Measurements from ENCODE around the gene TBC1D10B.

TBC1D10B gene, protein sequence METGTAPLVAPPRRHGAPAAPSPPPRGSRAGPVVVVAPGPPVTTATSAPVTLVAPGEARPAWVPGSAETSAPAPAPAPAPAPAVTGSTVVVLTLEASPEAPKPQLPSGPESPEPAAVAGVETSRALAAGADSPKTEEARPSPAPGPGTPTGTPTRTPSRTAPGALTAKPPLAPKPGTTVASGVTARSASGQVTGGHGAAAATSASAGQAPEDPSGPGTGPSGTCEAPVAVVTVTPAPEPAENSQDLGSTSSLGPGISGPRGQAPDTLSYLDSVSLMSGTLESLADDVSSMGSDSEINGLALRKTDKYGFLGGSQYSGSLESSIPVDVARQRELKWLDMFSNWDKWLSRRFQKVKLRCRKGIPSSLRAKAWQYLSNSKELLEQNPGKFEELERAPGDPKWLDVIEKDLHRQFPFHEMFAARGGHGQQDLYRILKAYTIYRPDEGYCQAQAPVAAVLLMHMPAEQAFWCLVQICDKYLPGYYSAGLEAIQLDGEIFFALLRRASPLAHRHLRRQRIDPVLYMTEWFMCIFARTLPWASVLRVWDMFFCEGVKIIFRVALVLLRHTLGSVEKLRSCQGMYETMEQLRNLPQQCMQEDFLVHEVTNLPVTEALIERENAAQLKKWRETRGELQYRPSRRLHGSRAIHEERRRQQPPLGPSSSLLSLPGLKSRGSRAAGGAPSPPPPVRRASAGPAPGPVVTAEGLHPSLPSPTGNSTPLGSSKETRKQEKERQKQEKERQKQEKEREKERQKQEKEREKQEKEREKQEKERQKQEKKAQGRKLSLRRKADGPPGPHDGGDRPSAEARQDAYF
- 50.7 reads per million, percentile 68 among the genes with 10 or more reads in this experiment for total RNA-seq

DNA sequence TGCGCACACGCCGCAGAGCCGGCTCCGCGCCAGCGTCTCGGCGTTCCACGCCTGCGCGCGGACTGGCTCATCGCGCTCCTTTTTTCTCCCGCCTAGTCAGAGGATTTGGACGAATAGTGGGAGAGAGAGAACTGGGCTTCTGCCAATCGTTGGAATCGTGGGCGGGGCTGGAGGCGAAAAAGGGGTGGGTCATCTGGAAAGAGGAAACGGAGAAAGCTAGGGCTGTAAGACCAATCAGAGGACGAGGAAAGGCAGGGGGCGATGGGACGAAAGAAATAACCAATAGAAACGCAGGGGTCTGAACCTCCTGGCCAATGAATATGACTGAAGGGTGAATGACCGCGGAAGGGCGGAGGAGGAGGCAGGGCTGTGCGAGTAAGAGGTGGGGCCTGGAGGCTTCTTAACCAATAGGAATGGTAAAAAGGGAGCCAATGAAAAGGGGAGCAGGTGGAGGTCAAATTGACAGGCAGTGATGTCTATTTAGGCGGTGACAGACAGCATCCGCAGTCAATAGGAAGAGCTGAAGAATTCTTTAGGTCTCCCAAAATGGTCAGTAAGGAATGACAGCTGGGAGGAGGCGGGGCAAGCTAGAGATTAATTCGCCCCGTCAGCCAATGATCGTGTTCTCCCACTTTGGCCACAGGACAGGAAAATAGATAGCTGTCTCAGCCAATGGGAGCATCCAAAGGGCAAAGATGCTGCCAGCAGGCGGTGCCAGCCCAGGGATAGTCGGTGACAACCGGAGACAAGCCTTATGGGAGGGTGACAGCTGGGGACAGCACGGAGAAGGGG lies at the start of gene TBC1D10B:
TBC1D10B (minus strand) TSS at position 39 of the 792 bp plus-strand sequence. CDS start 311 bp downstream, outside the sequence.
- DNase-seq, result peak; percentile 98

DNA sequence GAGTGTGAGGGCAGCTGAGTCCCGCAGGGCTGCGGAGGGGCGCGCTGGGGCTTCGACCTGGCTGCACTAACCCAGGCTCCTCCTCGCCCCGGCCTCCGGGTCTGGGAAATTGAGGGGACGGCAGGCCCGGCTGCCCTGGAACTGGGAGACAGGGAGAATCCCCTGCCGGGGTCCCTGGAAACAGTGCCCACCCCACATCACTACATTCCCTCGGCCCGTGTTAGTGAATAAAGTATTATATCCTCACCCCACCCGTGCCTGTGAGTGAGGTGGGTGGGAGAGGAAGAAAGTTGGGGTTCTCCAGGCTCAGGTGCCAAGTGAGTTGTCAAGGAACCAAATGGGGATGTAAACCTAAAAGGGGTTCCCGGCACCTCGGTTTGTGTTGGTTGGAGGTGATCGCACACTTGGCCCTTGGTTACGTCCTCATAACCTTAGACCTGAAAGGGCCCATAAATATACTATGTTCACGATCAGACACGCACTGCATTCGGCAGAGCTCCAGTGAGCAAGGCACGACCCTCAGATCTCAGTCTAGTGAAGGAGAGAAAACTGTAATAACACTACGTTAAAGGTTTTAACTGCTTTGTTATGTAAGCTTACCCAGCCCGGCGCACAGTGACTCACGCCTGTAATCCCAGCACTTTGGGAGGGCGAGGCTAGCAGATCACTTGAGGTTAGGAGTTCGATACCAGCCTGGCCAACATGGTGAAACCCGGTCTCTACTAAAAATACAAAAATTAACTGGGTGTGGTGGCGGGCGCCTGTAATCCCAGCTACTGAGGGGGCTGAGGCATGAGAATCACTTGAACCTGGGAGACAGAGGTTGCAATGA lies 48.3 kb upstream of the TBC1D10B start:
- DNase-seq, result no peak

DNA sequence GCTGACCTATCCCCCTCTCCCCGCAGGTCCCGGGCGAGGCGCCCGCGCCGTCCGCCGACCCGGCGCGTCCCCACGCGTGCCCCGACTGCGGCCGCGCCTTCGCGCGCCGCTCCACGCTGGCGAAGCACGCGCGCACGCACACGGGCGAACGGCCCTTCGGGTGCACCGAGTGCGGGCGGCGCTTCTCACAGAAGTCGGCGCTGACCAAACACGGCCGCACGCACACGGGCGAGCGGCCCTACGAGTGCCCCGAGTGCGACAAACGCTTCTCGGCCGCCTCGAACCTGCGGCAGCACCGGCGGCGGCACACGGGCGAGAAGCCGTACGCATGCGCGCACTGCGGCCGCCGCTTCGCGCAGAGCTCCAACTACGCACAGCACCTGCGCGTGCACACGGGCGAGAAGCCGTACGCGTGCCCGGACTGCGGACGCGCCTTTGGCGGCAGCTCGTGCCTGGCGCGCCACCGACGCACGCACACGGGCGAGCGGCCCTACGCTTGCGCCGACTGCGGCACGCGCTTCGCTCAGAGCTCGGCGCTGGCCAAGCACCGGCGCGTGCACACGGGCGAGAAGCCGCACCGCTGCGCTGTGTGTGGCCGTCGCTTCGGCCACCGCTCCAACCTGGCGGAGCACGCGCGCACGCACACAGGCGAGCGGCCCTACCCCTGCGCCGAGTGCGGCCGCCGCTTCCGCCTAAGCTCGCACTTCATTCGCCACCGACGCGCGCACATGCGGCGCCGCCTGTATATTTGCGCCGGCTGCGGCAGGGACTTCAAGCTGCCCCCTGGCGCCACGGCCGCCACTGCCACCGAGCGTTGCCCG lies 47.4 kb upstream of the TBC1D10B start:
- DNase-seq, result peak; percentile 81

DNA sequence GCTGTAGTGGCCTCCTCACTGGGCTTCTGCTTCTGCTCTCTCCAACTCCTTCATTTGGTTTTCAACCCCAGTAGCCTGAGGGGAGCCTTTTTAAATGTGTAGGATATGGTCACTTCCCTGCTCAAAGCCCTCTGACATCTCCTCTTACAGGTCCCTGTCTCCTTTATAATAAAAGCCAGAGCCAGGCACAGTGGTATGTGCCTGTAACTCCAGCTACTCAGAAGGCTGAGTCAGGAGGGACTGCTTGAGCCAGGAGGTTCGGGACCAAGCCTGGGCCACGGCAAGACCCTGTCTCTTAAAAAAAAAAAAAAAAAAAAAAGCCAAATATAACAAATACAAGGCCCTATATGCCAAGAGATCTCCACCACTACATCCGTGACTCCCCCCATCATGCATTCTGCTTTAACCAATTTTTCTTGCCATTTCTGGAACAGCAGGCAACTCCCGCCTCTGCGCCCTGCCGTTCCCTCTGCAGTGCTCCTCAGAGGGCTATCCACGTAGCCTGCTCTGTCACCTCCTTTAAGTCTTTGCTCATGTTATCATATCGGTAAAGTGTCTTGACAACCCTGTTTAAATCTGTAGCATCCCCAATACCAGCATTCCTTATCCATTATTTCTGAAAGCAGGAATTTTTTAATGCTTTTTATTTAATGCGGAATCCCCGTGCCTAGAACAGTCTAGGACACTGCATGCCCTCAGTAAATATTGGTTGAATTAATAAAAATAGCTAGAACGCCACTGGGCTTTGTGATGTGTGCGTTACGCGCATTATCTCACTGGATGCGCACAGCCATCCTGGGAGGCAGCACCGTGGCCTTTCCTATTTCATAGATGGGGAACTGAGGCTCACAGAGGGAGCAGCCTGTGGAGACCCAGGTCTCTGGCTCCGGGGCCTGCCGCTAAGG lies 46.6 kb upstream of the TBC1D10B start:
- no peak for DNase-seq

DNA sequence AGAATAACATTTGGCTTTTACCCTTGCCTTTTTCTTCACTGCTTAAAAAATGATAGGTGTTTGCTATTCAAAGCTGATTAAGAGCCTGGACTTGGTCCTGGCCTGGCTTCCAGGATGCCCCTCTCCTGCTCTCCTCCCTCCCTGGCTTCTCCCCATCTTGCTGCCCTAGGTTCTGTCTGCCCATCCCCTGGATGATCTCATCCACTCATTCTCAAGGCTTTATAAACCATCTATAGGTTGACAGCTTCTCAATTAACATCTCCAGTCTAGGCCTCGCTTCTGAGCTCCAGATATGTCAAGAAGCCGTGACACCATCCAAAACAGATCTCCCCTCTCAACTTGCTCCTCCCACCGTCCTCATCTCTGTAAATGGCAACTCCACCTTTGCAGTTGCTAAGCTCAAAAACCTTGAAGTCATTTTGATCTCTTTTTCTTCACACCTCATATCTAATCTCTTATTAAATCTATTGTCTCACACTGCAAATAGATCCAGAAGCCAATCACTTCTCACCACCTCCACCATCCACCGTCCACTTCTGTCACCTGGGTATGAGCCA lies 45.8 kb upstream of the TBC1D10B start:
- no peak for DNase-seq

DNA sequence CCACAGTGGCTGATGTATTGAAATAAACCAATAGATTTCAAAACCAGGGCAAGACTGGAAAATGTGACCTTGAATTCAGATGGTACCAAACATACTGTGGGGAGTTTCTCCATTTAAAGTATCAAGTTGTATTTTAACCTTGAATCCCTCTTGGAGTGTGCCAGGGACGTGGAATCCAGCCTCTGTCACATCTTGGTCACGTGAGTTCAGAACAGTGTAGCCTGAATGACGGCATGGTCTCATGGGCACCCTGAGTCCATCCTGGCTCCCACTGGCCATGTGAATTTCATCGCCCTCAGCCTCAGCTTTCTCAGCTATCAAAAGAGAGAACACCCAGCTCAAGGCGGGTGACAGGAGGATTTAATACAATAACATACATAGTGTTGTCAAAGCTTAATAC lies 43.9 kb upstream of the TBC1D10B start:
- DNase-seq, result no peak

DNA sequence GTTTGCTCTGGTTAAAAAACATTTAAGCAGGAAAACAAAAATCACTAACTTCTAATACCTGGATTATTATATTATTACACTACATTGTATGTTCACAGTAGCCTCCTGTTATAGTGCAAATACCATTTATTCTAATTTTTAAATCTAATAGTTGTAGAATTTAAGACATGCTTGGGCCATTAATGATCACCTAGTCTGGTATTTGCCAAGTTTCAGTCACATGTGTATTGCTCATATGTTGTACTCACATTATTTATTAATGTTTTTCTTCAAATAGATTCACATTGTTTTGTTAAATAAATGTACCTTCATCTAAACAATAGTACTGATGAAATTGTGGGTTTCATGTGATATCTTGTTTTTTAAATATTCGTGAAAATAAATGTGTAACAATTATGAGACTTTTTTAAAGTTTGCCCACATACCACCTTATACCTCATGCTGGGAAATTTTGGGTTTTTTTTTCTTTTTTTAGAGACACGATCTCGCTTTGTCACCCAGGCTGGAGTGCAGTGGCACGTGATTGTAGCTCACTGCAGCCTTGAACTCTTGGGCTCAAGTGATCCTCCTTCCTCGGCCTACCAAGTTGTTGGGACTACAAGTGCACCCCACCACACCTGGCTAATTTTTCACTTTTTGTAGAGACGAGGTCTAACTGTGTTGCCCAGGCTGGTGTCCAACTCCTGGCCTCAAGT lies 43.0 kb upstream of the TBC1D10B start:
- DNase-seq, result no peak

DNA sequence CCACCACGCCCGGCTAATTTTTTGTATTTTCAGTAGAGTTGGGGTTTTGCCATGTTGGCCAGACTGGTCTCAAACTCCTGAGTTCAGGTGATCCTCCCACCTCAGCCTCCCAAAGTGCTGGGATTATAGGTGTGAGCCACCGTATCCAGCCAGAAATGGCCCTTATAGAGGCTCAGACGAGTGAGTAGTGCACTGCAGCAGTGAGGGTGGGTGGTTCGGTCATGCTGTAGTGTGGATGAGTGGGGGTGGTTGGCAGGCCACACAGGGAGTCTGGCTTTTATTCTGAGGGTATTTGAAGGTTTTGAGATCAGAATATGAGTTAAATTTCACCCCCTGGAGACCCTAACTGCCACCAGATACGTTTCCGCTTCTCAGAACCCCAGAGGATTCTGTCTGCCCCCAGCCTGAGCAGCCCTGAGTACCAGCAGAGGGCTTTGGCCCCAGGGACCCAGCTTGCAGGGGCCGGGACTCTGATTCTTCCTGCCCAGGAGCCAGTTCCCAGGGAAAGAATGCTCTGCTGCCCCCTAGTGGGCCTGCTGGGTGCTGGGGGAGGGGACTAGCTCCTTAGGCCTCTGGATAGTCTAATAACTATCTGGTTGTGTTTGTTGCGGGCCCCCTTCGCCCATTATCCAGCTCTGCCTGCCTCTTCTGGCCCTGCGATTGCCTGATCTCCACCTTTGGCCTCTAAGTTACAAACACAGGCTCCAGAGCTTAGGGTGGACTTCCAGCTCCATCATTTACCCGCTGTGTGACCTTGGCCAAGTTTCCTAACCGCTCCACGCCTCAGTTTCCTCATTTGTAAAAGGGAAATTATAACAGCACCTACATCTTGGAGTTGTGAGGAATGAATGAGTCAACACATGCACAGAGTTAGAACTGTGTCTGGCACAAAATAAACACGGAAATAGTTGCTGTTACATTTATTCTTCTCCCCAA lies 39.1 kb upstream of the TBC1D10B start:
- peak; percentile 93 for DNase-seq

DNA sequence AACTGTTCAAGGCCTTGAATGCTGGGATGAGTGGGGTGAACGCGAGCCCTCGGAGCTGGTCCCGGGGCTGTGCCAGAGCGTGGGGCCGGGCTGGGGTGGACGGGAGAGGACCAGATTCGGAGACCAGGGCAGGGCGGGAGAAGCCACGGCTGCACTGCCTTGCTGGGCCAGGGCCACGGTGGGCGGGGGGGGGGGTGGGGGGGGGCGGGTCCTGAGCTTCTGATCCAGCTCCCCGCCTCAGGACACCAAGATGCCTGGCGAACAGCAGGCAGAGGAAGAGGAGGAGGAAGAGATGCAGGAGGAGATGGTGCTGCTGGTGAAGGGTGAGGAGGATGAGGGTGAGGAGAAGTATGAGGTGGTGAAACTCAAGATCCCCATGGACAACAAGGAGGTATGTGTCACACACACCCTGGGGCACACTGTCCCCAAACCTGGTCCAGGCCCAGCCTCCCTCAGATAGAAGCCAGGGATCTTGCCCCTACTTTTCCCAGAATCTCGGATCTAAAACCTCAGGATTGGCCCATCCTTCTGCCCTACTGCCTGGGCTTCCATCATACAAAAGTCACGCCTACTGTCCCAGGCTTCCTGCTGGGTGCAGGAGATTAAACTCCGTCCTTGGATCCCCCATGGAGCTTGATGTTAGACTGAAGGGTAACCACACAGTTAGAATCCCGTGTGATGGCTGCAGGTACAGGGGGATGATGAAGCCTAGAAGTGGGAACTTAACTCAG lies 37.7 kb upstream of the TBC1D10B start:
- no peak for DNase-seq

DNA sequence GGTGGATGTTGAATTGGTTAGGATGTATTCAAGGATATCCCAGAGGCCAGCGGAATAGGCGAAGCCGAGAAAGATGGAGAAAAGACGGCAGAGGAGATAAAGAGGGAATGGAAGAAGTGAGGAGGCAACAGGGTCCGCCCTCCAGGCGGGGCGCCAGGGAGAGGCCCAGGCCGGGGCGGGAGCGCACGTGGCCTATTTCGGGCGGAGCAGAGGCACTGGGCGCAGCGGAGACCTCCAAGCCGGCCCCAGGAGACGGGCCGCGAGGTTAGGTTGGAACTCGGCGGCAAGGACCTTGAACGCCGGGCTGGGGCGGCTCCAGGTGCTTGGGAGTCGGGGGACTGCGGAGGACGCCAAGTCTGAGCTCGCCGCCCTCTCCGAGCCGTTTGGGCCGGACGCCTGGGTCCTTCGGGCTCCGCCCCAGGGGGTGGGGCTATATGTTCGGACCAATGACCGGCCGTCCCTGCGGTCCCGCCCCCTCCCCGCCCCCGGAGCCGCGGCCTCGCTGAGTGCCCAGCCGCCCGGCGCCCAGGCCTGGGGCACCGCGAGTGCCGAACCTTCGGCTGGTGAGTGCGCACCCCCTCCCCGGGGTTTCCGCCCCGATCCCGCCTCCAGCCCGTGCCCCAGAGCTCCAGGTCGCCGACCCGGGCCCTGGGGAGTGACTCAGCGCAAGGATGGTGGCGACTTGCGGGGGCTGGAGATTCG lies 37.0 kb upstream of the TBC1D10B start, which contains the start of gene ZNF771:
ZNF771 (plus strand) TSS at position 505 of the 702 bp plus-strand sequence. CDS start 448 bp downstream, outside the sequence.
- DNase-seq, result peak; percentile 81

DNA sequence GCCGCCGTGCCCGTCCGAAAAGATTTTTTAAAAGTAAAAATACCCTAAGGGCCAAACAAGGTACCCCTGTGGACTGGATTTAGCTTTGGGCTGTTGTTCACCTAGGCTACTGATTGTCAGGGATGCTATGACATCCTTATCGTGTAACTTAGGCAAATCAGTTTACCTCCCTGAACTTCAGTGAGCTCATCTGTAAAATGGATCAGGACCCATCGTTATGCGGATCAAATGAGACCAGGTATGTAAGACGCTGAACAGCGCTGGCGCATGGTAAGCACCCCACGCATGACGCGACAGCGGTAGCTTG lies 36.5 kb upstream of the TBC1D10B start:
- no peak for DNase-seq

DNA sequence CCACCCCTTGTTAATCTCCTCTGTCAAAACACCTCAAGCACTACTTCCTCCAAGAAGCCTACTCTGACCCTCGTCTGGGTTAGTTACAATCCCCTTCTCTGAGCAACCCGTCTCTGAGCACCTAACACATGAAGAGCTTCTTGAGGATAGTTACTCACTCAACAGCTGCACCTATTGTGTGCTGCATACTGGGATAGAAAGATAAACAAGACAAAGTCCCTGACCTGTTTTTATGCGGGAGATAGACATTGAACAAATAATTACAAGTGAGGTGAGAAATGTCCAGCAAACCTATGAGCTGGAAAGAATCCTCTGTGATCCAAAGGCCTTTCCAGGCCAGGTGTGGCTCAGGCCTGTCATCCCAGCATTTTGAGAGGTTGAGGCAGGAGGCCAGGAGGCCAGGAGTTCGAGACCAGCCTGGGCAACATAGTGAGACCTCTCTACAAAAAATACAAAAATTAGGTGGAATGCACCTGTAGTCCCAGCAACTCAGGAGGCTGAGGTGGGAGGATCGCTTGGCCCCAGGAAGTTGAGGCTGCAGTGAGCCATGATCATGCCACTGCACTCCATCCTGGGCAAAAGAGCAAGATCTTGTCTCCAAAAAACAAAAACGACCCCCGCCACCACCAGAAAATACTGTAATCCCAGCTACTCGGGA lies 31.6 kb upstream of the TBC1D10B start:
- DNase-seq, result no peak

DNA sequence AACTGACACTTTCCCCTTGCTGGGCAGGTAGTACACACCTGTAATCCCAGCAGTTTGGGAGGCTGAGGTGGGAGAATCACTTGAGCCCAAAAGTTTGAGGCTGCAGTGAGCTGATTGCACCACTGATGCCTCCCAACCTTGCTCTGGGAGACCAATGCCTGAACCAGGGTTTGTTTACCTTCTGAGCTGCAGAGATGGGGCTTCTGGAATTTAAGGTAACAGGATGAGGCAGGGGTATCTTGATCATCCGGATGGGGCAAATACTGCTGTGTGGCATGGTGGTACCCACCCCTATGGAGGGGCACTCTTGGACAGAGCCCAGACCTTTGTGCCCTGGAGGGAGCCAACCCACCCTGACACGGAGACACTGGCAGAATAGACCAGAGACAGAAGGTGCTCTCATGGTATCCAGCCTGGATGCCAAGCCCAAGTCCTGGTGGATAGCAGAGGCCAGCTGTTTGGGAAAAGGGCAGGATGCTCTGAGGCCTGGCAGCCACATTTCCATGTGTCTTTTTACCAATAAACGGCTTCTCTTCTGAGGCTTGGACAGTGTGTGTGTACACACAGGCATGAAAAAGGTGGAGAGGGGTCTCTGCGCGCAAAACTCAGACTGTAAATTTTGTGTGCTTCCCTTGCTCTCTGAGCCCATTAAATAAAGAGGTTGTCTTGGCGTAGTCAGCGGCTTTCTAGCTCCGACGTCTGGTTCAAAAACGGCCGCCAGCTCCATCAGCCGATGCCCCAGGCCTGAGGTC lies 29.3 kb upstream of the TBC1D10B start:
- DNase-seq, result no peak

DNA sequence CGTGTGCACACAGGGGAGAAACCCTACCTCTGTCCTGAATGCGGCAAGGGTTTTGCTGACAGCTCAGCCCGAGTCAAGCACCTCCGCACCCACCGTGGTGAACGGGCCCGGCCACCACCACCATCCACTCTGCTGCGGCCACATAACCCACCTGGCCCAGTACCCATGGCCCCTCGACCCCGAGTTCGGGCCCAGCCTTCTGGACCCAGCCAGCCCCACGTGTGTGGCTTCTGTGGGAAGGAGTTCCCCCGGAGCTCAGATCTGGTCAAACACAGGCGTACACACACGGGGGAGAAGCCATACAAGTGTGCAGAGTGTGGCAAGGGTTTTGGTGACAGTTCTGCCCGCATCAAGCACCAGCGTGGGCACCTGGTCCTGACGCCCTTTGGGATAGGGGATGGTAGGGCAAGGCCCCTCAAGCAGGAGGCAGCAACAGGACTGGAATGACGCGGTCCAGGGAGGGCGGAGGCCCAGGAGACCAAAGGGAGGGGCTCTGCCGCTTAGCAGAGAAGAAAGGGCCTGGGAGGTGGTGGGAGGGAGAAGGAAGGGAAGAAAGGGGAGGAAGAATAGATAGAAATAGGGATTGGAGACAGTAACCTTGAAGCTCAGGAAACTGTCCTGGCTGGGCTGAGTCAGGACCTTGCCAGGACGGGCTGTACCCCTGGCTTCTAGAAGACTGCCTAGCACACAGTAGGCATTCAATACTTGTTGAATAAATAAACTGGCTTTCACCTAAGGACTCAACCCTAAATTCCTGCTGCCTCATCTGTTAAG lies 28.6 kb upstream of the TBC1D10B start:
- no peak for DNase-seq

Data from effector CD4-positive, alpha-beta T cell (primary cell).